ENCODE measurements around the gene FIGN. TPM values are rescaled to one million over a fixed set of nuclear protein-coding genes. Genes with fewer than 3 reads are reported as not detected.

Gene FIGN
- total and polyA plus RNA-seq, 4 donors = 1.1 to 7.8 (median 5.1) TPM

DNA sequence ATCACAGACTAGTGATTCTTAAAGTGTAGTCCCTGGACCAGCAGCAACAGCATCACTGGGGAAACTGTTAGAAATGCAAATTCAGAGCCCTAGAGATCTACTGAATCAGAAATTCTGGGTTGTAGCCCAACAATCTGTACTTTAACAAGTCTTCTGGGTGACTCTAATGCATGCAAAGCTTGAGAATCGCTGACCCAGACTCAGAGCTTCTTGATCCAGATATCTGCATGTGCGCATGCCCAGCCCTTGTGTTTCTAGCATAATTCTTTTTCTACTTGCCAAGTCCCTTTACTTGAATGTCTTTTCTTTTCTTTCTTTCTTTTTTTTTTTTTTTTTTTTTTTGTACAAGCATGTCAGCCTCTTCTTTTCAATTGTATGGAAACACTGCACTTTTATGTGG, 60.4 kb downstream of the FIGN start:
- Histone ChIP-seq H3K4me1 (ENCODE audit: control insufficient read depth in 4 of 4, insufficient read depth in 4 of 4, low read length in 3 of 4) (no peaks in the 10 kb centered on the region), H3K36me3 (ENCODE audit: control insufficient read depth in 4 of 4, insufficient read depth in 3 of 4, low read depth in 1 of 4, low read length in 3 of 4) (no peaks in the 10 kb centered on the region), H3K4me3 (ENCODE audit: low read depth in 1 of 3, low read length in 3 of 3) (no peak overlapping the region), H3K27me3 (ENCODE audit: control insufficient read depth in 4 of 4, insufficient read depth in 4 of 4, low read length in 3 of 4) (no peaks in the 10 kb centered on the region), H3K9ac (ENCODE audit: low read depth in 1 of 2, low read length in 2 of 2) (no peak overlapping the region), H3K27ac (ENCODE audit: low read depth in 1 of 2, low read length in 2 of 2) (no peak overlapping the region), H3K9me3 (ENCODE audit: control insufficient read depth in 4 of 4, low read length in 3 of 4) (no peaks in the 10 kb centered on the region)
- DNase-seq (ENCODE audit: low spot score) = no peak
- WGBS = 95% methylated on average over 2 of the region's 2 CpGs
- TF ChIP-seq JUND (IDR thresholded peaks at IDR 0.05) (no peak), FOXA1 (IDR thresholded peaks at IDR 0.05) (no peak), RAD21 (IDR thresholded peaks at IDR 0.05) (no peak), GABPA (IDR thresholded peaks at IDR 0.05 in 1 of 2, conservative IDR thresholded peaks at IDR 0.05 in 1 of 2) (no peak), RXRA (IDR thresholded peaks at IDR 0.05) (no peak), SP1 (IDR thresholded peaks at IDR 0.05) (no peak), HNF4A (conservative IDR thresholded peaks at IDR 0.05) (no peak), YY1 (IDR thresholded peaks at IDR 0.05) (no peak), EGR1 (IDR thresholded peaks at IDR 0.05; ENCODE audit: low read depth in 2 of 2) (no peak), HNF4G (IDR thresholded peaks at IDR 0.05) (no peak), FOXA2 (IDR thresholded peaks at IDR 0.05) (no peak), TAF1 (conservative IDR thresholded peaks at IDR 0.05) (no peak), NR2F2 (IDR thresholded peaks at IDR 0.05) (no peak)
- TF ChIP-seq, protein P1, sequence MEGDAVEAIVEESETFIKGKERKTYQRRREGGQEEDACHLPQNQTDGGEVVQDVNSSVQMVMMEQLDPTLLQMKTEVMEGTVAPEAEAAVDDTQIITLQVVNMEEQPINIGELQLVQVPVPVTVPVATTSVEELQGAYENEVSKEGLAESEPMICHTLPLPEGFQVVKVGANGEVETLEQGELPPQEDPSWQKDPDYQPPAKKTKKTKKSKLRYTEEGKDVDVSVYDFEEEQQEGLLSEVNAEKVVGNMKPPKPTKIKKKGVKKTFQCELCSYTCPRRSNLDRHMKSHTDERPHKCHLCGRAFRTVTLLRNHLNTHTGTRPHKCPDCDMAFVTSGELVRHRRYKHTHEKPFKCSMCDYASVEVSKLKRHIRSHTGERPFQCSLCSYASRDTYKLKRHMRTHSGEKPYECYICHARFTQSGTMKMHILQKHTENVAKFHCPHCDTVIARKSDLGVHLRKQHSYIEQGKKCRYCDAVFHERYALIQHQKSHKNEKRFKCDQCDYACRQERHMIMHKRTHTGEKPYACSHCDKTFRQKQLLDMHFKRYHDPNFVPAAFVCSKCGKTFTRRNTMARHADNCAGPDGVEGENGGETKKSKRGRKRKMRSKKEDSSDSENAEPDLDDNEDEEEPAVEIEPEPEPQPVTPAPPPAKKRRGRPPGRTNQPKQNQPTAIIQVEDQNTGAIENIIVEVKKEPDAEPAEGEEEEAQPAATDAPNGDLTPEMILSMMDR (IDR thresholded peaks at IDR 0.05; ENCODE audit: low read depth, low read length, missing input control) = no peak
- TF ChIP-seq, protein P2, sequence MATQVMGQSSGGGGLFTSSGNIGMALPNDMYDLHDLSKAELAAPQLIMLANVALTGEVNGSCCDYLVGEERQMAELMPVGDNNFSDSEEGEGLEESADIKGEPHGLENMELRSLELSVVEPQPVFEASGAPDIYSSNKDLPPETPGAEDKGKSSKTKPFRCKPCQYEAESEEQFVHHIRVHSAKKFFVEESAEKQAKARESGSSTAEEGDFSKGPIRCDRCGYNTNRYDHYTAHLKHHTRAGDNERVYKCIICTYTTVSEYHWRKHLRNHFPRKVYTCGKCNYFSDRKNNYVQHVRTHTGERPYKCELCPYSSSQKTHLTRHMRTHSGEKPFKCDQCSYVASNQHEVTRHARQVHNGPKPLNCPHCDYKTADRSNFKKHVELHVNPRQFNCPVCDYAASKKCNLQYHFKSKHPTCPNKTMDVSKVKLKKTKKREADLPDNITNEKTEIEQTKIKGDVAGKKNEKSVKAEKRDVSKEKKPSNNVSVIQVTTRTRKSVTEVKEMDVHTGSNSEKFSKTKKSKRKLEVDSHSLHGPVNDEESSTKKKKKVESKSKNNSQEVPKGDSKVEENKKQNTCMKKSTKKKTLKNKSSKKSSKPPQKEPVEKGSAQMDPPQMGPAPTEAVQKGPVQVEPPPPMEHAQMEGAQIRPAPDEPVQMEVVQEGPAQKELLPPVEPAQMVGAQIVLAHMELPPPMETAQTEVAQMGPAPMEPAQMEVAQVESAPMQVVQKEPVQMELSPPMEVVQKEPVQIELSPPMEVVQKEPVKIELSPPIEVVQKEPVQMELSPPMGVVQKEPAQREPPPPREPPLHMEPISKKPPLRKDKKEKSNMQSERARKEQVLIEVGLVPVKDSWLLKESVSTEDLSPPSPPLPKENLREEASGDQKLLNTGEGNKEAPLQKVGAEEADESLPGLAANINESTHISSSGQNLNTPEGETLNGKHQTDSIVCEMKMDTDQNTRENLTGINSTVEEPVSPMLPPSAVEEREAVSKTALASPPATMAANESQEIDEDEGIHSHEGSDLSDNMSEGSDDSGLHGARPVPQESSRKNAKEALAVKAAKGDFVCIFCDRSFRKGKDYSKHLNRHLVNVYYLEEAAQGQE (IDR thresholded peaks at IDR 0.05) = no peak
- TF ChIP-seq, protein P3, sequence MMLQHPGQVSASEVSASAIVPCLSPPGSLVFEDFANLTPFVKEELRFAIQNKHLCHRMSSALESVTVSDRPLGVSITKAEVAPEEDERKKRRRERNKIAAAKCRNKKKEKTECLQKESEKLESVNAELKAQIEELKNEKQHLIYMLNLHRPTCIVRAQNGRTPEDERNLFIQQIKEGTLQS (IDR thresholded peaks at IDR 0.05) = no peak
- TF ChIP-seq, protein P4, sequence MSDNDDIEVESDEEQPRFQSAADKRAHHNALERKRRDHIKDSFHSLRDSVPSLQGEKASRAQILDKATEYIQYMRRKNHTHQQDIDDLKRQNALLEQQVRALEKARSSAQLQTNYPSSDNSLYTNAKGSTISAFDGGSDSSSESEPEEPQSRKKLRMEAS (IDR thresholded peaks at IDR 0.05) = no peak

DNA sequence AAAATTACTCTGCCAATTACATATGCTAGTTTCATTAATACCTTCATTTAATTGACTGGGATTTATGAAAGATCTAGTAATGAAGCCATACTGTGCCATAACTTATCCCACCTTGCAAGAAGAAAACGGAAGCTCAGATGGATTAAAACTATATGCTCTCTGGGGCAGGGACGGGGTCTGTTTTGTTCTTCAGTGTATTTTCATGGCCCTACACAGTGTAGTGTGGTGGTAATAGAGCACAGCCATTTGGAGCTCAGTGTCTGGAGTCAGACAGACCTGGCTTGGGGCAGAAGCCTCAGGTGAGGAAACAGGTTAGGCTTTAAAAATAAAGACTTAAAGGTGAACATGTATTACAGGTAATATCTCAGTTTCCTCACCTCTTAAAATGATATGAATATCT, 62.3 kb downstream of the FIGN start:
- TF ChIP-seq YY1 (IDR thresholded peaks at IDR 0.05) = no peak
- no peak for TF ChIP-seq FOXA2 (IDR thresholded peaks at IDR 0.05)
- TF ChIP-seq JUND (IDR thresholded peaks at IDR 0.05) = no peak
- no peak for TF ChIP-seq NR2F2 (IDR thresholded peaks at IDR 0.05)
- TF ChIP-seq, protein P1 (IDR thresholded peaks at IDR 0.05; ENCODE audit: low read depth, low read length, missing input control) = no peak
- TF ChIP-seq RXRA (IDR thresholded peaks at IDR 0.05) = no peak
- TF ChIP-seq, protein P3 (IDR thresholded peaks at IDR 0.05) = no peak
- TF ChIP-seq, protein P5, sequence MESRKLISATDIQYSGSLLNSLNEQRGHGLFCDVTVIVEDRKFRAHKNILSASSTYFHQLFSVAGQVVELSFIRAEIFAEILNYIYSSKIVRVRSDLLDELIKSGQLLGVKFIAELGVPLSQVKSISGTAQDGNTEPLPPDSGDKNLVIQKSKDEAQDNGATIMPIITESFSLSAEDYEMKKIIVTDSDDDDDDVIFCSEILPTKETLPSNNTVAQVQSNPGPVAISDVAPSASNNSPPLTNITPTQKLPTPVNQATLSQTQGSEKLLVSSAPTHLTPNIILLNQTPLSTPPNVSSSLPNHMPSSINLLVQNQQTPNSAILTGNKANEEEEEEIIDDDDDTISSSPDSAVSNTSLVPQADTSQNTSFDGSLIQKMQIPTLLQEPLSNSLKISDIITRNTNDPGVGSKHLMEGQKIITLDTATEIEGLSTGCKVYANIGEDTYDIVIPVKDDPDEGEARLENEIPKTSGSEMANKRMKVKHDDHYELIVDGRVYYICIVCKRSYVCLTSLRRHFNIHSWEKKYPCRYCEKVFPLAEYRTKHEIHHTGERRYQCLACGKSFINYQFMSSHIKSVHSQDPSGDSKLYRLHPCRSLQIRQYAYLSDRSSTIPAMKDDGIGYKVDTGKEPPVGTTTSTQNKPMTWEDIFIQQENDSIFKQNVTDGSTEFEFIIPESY (IDR thresholded peaks at IDR 0.05) = no peak
- no peak for TF ChIP-seq EGR1 (IDR thresholded peaks at IDR 0.05; ENCODE audit: low read depth in 2 of 2)
- no peak for TF ChIP-seq SP1 (IDR thresholded peaks at IDR 0.05)
- TF ChIP-seq, protein P4 (IDR thresholded peaks at IDR 0.05) = no peak
- TF ChIP-seq GABPA (IDR thresholded peaks at IDR 0.05 in 1 of 2, conservative IDR thresholded peaks at IDR 0.05 in 1 of 2) = no peak
- no peak for TF ChIP-seq FOXA1 (IDR thresholded peaks at IDR 0.05)
- no peak overlapping the region for H3K4me3 ChIP-seq (ENCODE audit: low read depth in 1 of 3, low read length in 3 of 3)
- no peaks in the 10 kb centered on the region for H3K9me3 ChIP-seq (ENCODE audit: control insufficient read depth in 4 of 4, low read length in 3 of 4)
- 91% methylated on average over 2 of the region's 2 CpGs for WGBS
- H3K27ac ChIP-seq (ENCODE audit: low read depth in 1 of 2, low read length in 2 of 2) = peak overlapping the region in 1 of 2 donors; percentile 20
- no peaks in the 10 kb centered on the region for H3K27me3 ChIP-seq (ENCODE audit: control insufficient read depth in 4 of 4, insufficient read depth in 4 of 4, low read length in 3 of 4)
- H3K36me3 ChIP-seq (ENCODE audit: control insufficient read depth in 4 of 4, insufficient read depth in 3 of 4, low read depth in 1 of 4, low read length in 3 of 4) = no peaks in the 10 kb centered on the region
- no peak for DNase-seq (ENCODE audit: low spot score)
- no peaks in the 10 kb centered on the region for H3K4me1 ChIP-seq (ENCODE audit: control insufficient read depth in 4 of 4, insufficient read depth in 4 of 4, low read length in 3 of 4)
- H3K9ac ChIP-seq (ENCODE audit: low read depth in 1 of 2, low read length in 2 of 2) = no peak overlapping the region

Data from liver (tissue), 9 donors.